Body of pancreas (tissue), 4 donors: Measurements from ENCODE around the gene IKZF1.

Experiments used
- POLR2A ChIP-seq, 3 donors: fragments of 450-650 bp; IDR thresholded peaks; one replicate each; pipeline ENCODE4 v1.6.1; 2016; ENCODE audit warnings: antibody characterized with exemption in 3 of 3, mild to moderate bottlenecking in 2 of 3
- TF ChIP-seq, protein P1 (sequence below), 7 experiments: fragments of 450-650 bp in 4 of 7; fragments of 200-600 bp in 3 of 7; sonication (generic) in 3 of 7; IDR thresholded peaks; one replicate each; pipeline ENCODE4 v1.5.1; 2016 to 2019; ENCODE audit warnings: antibody characterized with exemption in 7 of 7

DNA sequence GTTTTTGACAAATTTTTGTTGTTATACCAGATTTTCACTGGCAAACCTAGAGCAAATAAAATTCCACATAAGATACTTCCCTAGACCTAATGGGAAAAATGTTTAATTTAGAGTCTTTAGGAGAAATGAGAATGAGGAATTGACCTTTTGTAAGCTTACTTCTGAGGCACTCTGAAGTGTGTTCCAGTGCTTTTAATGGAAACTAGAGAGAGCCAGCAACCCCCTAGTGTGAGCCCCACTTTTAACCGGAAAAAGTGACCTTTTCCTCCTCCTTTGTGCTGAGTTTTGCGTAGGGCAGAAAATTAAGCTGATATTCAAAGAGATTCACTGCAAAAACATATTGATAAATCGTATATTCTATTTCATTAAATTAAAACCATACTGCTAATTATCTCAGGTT lies 5.2 kb downstream of the IKZF1 start:
- TF ChIP-seq, protein P1, sequence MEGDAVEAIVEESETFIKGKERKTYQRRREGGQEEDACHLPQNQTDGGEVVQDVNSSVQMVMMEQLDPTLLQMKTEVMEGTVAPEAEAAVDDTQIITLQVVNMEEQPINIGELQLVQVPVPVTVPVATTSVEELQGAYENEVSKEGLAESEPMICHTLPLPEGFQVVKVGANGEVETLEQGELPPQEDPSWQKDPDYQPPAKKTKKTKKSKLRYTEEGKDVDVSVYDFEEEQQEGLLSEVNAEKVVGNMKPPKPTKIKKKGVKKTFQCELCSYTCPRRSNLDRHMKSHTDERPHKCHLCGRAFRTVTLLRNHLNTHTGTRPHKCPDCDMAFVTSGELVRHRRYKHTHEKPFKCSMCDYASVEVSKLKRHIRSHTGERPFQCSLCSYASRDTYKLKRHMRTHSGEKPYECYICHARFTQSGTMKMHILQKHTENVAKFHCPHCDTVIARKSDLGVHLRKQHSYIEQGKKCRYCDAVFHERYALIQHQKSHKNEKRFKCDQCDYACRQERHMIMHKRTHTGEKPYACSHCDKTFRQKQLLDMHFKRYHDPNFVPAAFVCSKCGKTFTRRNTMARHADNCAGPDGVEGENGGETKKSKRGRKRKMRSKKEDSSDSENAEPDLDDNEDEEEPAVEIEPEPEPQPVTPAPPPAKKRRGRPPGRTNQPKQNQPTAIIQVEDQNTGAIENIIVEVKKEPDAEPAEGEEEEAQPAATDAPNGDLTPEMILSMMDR (IDR thresholded peaks at IDR 0.05) = no peak
- no peak for TF ChIP-seq POLR2A (IDR thresholded peaks at IDR 0.05)
